Measurements from ENCODE around the gene CCL16.

The CCL16 gene

DNA sequence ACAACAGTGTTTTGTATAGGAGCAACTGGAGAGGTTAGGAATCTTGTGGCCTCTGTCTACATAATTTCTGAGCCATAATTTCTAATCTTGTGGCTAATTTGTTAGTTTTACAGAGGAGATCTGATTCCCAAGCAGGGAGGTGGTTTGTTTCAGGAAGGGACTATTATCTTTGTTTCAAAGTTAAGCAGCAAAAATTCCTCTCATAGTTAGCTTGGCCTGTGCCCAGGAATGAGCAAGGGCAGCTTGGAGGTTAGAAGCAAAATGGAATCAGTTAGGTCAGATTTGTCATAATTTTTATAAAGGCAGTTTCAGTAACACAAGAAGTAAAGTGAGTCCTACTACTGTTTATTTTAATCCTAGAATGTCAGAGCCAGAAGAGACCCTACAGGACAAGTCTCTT is 48.7 kb downstream of the CCL16 start:
- H3K27me3 ChIP-seq (ENCODE audit: low read depth, low read length), result no peaks in the 10 kb centered on the region
- H3K4me1 ChIP-seq (ENCODE audit: control insufficient read depth in 1 of 2, insufficient read depth in 2 of 2, low read length in 2 of 2), result peaks cover 7 to 11% of the 10 kb centered on the region in 2 donors
- H3K4me3 ChIP-seq (ENCODE audit: low read depth in 1 of 2, low read length in 2 of 2), result no peak overlapping the region
- H3K27ac ChIP-seq (ENCODE audit: low read length), result no peak overlapping the region
- no peaks in the 10 kb centered on the region for H3K9me3 ChIP-seq (ENCODE audit: control insufficient read depth in 1 of 2, low read length in 2 of 2)
- no peaks in the 10 kb centered on the region for H3K36me3 ChIP-seq (ENCODE audit: control insufficient read depth in 1 of 2, insufficient read depth in 2 of 2, low read length in 2 of 2)

DNA sequence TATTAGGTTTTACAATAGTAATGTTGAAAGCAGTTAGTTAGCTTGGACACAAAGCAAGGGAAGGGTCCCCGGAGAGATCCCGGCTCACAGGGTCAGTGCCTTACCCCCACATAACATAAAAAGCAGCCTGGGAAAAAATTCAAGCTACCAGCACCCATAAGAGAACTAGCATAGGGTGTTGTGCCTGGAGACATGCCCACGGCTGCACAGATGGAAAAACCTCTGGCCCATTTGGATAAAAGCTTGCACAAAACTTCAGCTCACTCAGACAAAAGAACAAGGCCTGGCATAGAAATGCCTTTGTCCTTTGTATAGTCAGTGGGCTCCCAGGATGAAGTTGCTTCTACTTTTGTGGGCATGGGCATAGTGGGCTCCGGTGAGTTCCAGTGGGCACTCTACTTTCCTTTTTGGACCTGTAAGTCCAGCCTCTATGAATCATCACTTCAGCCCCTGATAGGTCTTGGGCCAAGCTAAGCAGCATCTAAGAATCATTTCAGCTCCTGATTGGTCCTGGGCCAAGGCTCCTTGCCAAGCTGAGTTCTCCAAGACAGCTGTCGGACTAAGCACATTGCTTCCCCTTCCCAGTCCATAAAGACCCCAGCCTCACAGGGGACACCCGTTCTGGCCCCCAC is 49.4 kb downstream of the CCL16 start:
- no peaks in the 10 kb centered on the region for H3K9me3 ChIP-seq (ENCODE audit: control insufficient read depth in 1 of 2, low read length in 2 of 2)
- H3K4me1 ChIP-seq (ENCODE audit: control insufficient read depth in 1 of 2, insufficient read depth in 2 of 2, low read length in 2 of 2), result peaks cover 7 to 11% of the 10 kb centered on the region in 2 donors
- H3K27ac ChIP-seq (ENCODE audit: low read length), result no peak overlapping the region
- no peak overlapping the region for H3K4me3 ChIP-seq (ENCODE audit: low read depth in 1 of 2, low read length in 2 of 2)
- no peaks in the 10 kb centered on the region for H3K36me3 ChIP-seq (ENCODE audit: control insufficient read depth in 1 of 2, insufficient read depth in 2 of 2, low read length in 2 of 2)
- no peaks in the 10 kb centered on the region for H3K27me3 ChIP-seq (ENCODE audit: low read depth, low read length)

DNA sequence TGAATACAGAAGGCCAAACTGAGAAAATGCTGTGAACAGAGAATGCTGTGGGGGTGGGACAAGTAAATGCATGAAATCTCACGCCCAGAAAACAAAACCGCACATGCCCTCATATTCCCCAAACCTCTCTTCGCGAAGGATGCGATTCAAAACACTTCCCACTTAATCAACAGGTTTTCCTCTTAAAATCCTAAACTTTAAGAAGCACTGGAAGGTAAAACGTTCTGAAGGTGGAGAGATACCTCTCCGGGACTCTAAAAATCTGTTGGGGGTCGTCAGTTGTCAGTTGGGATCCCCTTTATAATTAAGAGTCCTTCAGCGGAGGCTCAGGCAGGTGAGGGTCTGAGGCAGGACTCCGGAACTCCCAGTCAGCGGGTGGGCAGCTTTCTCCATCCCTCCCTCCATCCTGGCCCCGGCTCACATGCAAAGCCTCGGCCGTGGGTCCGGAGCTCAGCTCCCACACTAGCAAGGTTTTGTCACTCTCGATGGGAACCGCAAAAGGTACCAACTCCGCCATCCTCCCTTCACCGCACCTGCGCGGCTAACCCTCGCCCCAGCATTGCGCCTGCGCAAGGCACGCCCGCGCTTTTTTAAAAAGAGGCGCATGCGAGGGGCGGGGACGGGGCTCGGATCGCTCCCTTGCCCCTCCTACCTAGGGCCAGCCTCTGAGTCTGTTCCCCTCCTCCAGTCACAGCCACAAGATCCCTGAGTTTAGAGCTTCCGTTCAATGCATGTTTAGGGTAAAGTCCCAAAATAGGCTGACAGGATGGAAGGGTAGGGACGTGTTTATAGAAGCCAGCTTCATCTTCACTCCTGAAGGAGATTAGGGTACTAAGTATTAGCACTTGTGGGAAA is 50.9 kb downstream of the CCL16 start, which contains the start of gene RDM1:
RDM1 (minus strand) TSS at position 563 of the 855 bp plus-strand sequence; CDS start at position 517, 46 bp downstream.
- Histone ChIP-seq H3K27ac (ENCODE audit: low read length) (no peak within 1 kb of the TSS), H3K9me3 (ENCODE audit: control insufficient read depth in 1 of 2, low read length in 2 of 2) (no peaks in the 10 kb centered on the region), H3K4me1 (ENCODE audit: control insufficient read depth in 1 of 2, insufficient read depth in 2 of 2, low read length in 2 of 2) (peaks cover 7 to 11% of the 10 kb centered on the region in 2 donors), H3K36me3 (ENCODE audit: control insufficient read depth in 1 of 2, insufficient read depth in 2 of 2, low read length in 2 of 2) (no peaks in the 10 kb centered on the region), H3K27me3 (ENCODE audit: low read depth, low read length) (no peaks in the 10 kb centered on the region), H3K4me3 (ENCODE audit: low read depth in 1 of 2, low read length in 2 of 2) (peak within 1 kb of the TSS; percentile 56 to 61)

DNA sequence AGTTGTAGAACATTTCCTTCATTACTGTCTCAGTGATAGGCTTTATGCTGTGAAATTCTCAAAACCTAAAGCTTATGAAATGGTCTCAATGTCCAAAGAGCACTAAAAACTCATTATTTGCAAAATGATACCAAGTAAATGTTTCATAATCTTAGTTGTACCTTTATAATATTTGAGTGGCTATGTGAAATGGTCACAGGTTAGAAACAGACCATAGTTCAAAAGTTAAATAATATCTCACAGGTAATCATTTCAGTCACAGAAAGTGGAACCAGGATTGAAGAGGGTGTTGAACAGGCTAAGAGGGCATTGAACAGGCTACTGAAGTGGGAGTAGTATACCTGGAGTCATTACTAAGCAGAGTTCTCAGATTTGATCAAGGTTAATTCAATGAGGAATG is 53.6 kb downstream of the CCL16 start:
- Histone ChIP-seq H3K36me3 (ENCODE audit: control insufficient read depth in 1 of 2, insufficient read depth in 2 of 2, low read length in 2 of 2) (no peaks in the 10 kb centered on the region), H3K27me3 (ENCODE audit: low read depth, low read length) (no peaks in the 10 kb centered on the region), H3K4me1 (ENCODE audit: control insufficient read depth in 1 of 2, insufficient read depth in 2 of 2, low read length in 2 of 2) (peaks cover 7 to 11% of the 10 kb centered on the region in 2 donors), H3K4me3 (ENCODE audit: low read depth in 1 of 2, low read length in 2 of 2) (no peak overlapping the region), H3K9me3 (ENCODE audit: control insufficient read depth in 1 of 2, low read length in 2 of 2) (no peaks in the 10 kb centered on the region), H3K27ac (ENCODE audit: low read length) (no peak overlapping the region)

Measured in muscle layer of duodenum (tissue), 2 donors.